IPS DF 6.9 (cell line): ENCODE results near the gene VDR.

Experiments
- DNase-seq: peaks from one replicate; pipeline ENCODE4 v3.0.0-alpha.2; 2013; ENCODE audit warnings: low read depth, low spot score
- H3K27ac ChIP-seq: one replicate; pipeline ENCODE4 v1.5.1; 2013; ENCODE audit warnings: low read length, control low read depth
- H3K27me3 ChIP-seq: 2 replicates; pipeline ENCODE4 v1.6.1; 2013; ENCODE audit warnings: mild to moderate bottlenecking, low read length; ENCODE audit not compliant: control insufficient read depth, insufficient read depth
- H3K36me3 ChIP-seq: 2 replicates; pipeline ENCODE4 v1.6.1; 2013; ENCODE audit warnings: low read length; ENCODE audit not compliant: control insufficient read depth, insufficient read depth
- H3K4me1 ChIP-seq: 2 replicates; pipeline ENCODE4 v1.6.1; 2013; ENCODE audit warnings: low read length; ENCODE audit not compliant: control insufficient read depth, insufficient read depth
- H3K4me3 ChIP-seq: 2 replicates; pipeline ENCODE4 v1.5.1; 2013; ENCODE audit warnings: mild to moderate bottlenecking, low read length
- H3K9me3 ChIP-seq: 2 replicates; pipeline ENCODE4 v1.6.1; 2013; ENCODE audit warnings: low read length, inconsistent platforms; ENCODE audit not compliant: control insufficient read depth, insufficient read depth
- WGBS: extraction: QIAGEN DNeasy Blood & Tissue Kit; methylation state at CpG from one replicate; pipeline ENCODE4 v1.1.7; 2013; ENCODE audit warnings: mixed read lengths, missing lambda C conversion rate; ENCODE audit not compliant: insufficient read length, insufficient coverage; 5-methylcytosine and 5-hydroxymethylcytosine counted together

Gene VDR

DNA sequence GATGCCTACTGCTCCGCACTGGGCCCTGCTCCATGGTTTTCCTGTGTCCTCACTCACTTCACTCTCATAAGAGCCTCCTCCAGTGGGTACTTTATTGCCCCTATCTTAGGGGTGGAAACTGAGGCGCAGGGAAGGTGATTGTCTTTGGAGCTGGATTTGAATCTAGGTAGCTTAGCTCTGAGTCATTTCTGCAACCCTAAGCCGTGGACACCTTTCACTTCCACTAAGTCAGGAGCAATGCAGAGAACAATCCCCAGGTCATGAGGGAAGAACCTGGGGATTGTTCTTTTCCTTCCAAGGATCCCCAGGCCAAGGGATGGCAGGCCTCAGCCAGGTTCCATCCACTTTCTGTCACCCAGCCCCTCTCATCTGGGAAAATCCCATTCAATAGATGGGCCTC lies 20.3 kb downstream of the VDR start:
- WGBS, result no CpG with 5 or more reads among the region's 3 CpGs
- H3K27ac ChIP-seq, result no peak overlapping the region
- no peak for DNase-seq
- no peaks in the 10 kb centered on the region for H3K27me3 ChIP-seq
- no peaks in the 10 kb centered on the region for H3K9me3 ChIP-seq
- no peak overlapping the region for H3K4me3 ChIP-seq
- no peaks in the 10 kb centered on the region for H3K36me3 ChIP-seq
- H3K4me1 ChIP-seq, result peaks cover 3% of the 10 kb centered on the region

DNA sequence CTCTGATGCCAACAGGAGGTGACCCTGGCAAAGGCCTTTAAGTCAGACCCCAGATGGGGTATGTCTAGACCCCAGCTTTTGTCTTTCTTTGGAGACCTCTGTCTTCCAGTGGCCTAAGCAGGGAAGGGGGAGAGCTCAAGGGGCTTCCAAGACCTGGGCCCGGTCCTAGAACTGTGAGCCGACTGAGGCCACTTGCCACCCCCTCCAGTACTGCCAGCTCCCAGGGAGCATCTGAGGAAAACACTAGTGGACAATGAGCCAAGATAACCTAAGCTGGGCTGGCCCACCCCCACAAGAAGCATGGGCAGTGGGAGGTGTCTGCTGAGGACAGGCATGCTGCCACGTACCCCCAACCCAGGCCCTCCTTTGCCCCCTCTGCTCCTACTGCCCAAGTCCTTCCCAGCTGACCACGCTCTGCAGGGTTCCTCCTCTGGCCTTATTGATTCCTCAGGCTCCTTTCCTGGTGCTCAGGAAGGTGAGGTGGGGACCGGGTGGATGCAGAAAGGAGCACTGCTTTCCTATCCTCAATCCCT lies 21.1 kb downstream of the VDR start:
- H3K36me3 ChIP-seq, result no peaks in the 10 kb centered on the region
- no peak for DNase-seq
- no peaks in the 10 kb centered on the region for H3K9me3 ChIP-seq
- no CpG with 5 or more reads among the region's 5 CpGs for WGBS
- no peaks in the 10 kb centered on the region for H3K27me3 ChIP-seq
- H3K4me3 ChIP-seq, result no peak overlapping the region
- peaks cover 3% of the 10 kb centered on the region for H3K4me1 ChIP-seq
- no peak overlapping the region for H3K27ac ChIP-seq

GRCh38 chr12:47882781-47883546 lies 21.8 kb downstream of the VDR start:
- no peak overlapping the region for H3K4me3 ChIP-seq
- DNase-seq, result no peak
- no peak overlapping the region for H3K27ac ChIP-seq
- WGBS, result no CpG with 5 or more reads among the region's 16 CpGs
- no peaks in the 10 kb centered on the region for H3K9me3 ChIP-seq
- no peaks in the 10 kb centered on the region for H3K27me3 ChIP-seq
- no peaks in the 10 kb centered on the region for H3K36me3 ChIP-seq
- peaks cover 3% of the 10 kb centered on the region for H3K4me1 ChIP-seq

GRCh38 chr12:47881826-47882427 lies 22.9 kb downstream of the VDR start:
- Histone ChIP-seq H3K27ac (no peak overlapping the region), H3K36me3 (no peaks in the 10 kb centered on the region), H3K4me1 (peaks cover 3% of the 10 kb centered on the region), H3K27me3 (no peaks in the 10 kb centered on the region), H3K9me3 (no peaks in the 10 kb centered on the region), H3K4me3 (no peak overlapping the region)
- DNase-seq, result no peak
- no CpG with 5 or more reads among the region's 8 CpGs for WGBS

GRCh38 chr12:47881051-47881450 lies 23.7 kb downstream of the VDR start:
- no peaks in the 10 kb centered on the region for H3K27me3 ChIP-seq
- no peaks in the 10 kb centered on the region for H3K36me3 ChIP-seq
- no peak for DNase-seq
- no peak overlapping the region for H3K27ac ChIP-seq
- H3K4me3 ChIP-seq, result no peak overlapping the region
- peaks cover 3% of the 10 kb centered on the region for H3K4me1 ChIP-seq
- H3K9me3 ChIP-seq, result no peaks in the 10 kb centered on the region
- no CpG with 5 or more reads among the region's 2 CpGs for WGBS

DNA sequence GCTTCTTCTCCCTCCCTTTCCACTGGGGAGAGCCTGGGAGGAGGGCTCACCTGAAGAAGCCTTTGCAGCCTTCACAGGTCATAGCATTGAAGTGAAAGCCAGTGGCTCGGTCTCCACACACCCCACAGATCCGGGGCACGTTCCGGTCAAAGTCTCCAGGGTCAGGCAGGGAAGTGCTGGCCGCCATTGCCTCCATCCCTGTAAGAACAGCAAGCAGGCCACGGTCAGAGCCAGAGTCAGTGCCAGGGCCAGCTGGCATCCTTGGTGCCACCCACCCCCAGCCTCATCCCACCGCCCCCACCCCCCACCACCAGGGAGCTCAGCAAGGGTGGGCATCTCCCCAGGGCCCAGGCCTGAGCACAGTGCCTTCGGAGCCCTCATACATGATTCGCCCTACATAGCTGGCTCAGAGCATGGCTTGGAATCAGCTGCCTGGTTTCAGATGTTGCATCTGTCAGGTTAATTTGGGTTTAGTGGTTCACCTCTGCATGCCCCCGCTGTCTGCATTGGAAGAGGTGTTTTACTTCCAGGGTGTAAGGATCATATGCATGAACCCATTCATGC lies 25.8 kb downstream of the VDR start:
- no peaks in the 10 kb centered on the region for H3K36me3 ChIP-seq
- DNase-seq, result no peak
- H3K27me3 ChIP-seq, result no peaks in the 10 kb centered on the region
- no peak overlapping the region for H3K27ac ChIP-seq
- H3K4me3 ChIP-seq, result no peak overlapping the region
- WGBS, result no CpG with 5 or more reads among the region's 10 CpGs
- no peaks in the 10 kb centered on the region for H3K9me3 ChIP-seq
- peaks cover 3% of the 10 kb centered on the region for H3K4me1 ChIP-seq

- Histone ChIP-seq H3K4me3 (no peak overlapping the region), H3K36me3 (no peaks in the 10 kb centered on the region), H3K27ac (no peak overlapping the region), H3K9me3 (no peaks in the 10 kb centered on the region), H3K4me1 (peaks cover 3% of the 10 kb centered on the region), H3K27me3 (no peaks in the 10 kb centered on the region)
- no peak for DNase-seq
- WGBS, result no CpG with 5 or more reads among the region's 7 CpGs
Measured at GRCh38 chr12:47878293-47878917, 26.4 kb downstream of the VDR start.

GRCh38 chr12:47877081-47877480 lies 27.7 kb downstream of the VDR start:
- no peak for DNase-seq
- Histone ChIP-seq H3K27me3 (no peaks in the 10 kb centered on the region), H3K27ac (no peak overlapping the region), H3K9me3 (no peaks in the 10 kb centered on the region), H3K4me1 (no peaks in the 10 kb centered on the region), H3K36me3 (no peaks in the 10 kb centered on the region), H3K4me3 (no peak overlapping the region)
- no CpG with 5 or more reads among the region's 4 CpGs for WGBS

DNA sequence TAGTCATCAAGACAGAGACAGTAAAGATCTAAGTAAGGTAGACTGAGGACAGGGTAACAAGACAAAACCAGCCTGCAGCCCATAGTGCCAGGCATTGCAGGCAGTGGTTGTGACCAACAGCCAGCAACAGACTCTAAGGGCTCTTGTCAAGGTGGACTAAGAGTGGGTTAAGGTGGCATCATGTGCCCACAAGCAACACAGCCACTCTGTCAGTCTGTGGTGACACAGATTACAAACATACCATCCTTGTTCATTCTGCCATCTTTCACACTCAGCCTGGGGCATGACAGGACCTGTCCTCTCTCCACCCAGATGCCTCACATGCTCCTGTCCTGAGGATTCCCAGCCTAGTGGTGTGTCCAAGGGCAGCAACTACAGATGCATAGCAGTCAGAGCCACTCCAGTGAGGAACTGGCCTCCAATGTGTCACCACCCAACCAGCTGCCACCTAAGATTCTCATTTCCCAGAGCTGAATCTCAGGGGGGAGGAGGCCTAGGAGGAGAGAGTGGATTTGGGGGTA lies 28.3 kb downstream of the VDR start:
- no peak for DNase-seq
- Histone ChIP-seq H3K9me3 (no peaks in the 10 kb centered on the region), H3K27me3 (no peaks in the 10 kb centered on the region), H3K4me1 (no peaks in the 10 kb centered on the region), H3K27ac (no peak overlapping the region), H3K4me3 (no peak overlapping the region), H3K36me3 (no peaks in the 10 kb centered on the region)

DNA sequence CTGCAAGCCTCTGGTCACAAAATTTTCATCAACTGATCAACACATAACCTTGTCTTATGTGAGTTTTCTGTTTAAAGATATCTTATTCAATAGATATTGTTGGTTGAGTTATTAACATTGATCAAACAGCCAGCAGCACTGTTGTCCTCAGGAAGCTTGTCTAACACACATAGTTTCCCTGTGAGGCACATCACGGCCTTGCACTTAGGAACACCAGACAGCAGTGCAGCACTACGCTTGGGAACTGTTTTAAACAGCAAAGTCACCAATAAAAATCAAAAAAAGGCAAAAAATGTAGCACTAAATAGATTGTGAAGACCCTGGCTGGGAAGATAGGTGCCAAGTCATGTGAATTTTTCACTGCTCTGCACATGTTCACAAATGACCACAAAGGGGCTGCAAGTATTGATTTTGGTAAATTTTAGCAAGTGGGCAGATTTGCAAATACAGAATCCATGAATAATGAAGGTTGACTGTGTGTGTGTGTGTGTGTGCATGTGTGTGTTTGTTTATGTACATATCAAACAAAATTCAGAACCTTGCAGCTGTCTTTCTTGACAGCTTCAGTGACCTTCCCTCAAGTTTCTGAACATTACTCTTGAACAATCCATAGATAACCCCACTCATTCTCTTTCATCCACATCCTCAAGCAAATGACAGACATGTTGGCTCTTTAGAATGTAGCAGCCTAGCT lies 28.9 kb downstream of the VDR start:
- Histone ChIP-seq H3K4me3 (no peak overlapping the region), H3K4me1 (no peaks in the 10 kb centered on the region), H3K27me3 (no peaks in the 10 kb centered on the region), H3K27ac (no peak overlapping the region), H3K9me3 (no peaks in the 10 kb centered on the region), H3K36me3 (no peaks in the 10 kb centered on the region)
- WGBS, result no CpG with 5 or more reads among the region's 2 CpGs
- no peak for DNase-seq
